ENCODE measurements around the gene SGK1.

GRCh38 chr6:134359302-134359701 lies 41.4 kb upstream of the SGK1 start:
- TF ChIP-seq CTCF (IDR thresholded peaks at IDR 0.05; ENCODE audit: low read length) (no peak), EZH2 (IDR thresholded peaks at IDR 0.05; ENCODE audit: borderline replicate concordance, low read length) (no peak)
